Measurements from ENCODE around the gene KLF13. TPM values are rescaled to one million over a fixed set of nuclear protein-coding genes. Genes with fewer than 3 reads are reported as not detected.

KLF13 gene
- polyA plus RNA-seq, result 27.0 and 30.1 TPM in 2 replicates

GRCh38 chr15:31326156-31326874, at the start of gene KLF13:
Gene KLF13, plus strand, starts transcription at chr15:31326835. Its CDS starts 378 bp downstream, at chr15:31327213.

Other genes with a start within 250 kb of the KLF13 start
- gene TRPM1, start 225.1 kb upstream of the KLF13 start, polyA plus RNA-seq, result 0.39 TPM in 1 of 2 replicates, not detected in the other